T-cell (primary cell): ENCODE data around the gene SCUBE2. TPM values are rescaled to one million over a fixed set of nuclear protein-coding genes. Genes with fewer than 3 reads are reported as not detected.

ENCODE experiments used
- ATAC-seq, 4 experiments: fragments of 200-7000 bp in 3 of 4; fragments of 150-1000 bp in 1 of 4; cut with Tn5 transposase; replicated peaks in 1 of 4; 1 replicate in 3 of 4; 2 replicates in 1 of 4; pipeline ENCODE4 v1.10.0; 2021; ENCODE audit warnings: moderate library complexity in 3 of 4, mild to moderate bottlenecking in 2 of 4, moderate number of reproducible peaks in 1 of 4
- CTCF ChIA-PET, 2 donors: fragments of 300-600 bp; sonication (Branson Sonifier 250); formaldehyde crosslinking; loops; one replicate each; lab custom pipeline; 2022; ENCODE audit warnings: antibody characterized with exemption in 2 of 2; lab: Charles Lee
- POLR2A ChIA-PET, 2 donors: fragments of 300-600 bp; sonication (Branson Sonifier 250); formaldehyde crosslinking; loops; one replicate each; lab custom pipeline; 2022; ENCODE audit warnings: antibody characterized with exemption in 2 of 2; lab: Charles Lee
- DNase-seq, 35 experiments: peaks; one replicate each; pipeline versions ENCODE4 v3.0.0 to v3.0.0-alpha.2; 2013 to 2023
- H3K27ac ChIP-seq: one replicate; pipeline ENCODE4 v1.5.1; 2013; ENCODE audit warnings: low read length
- H3K27me3 ChIP-seq, 2 experiments: replicated peaks in 1 of 2; 1 replicate in 1 of 2; 2 replicates in 1 of 2; pipeline versions ENCODE4 v1.6.1 to v1.7.0; 2013; ENCODE audit warnings: low read length in 1 of 2, mixed read lengths in 1 of 2; ENCODE audit not compliant: control insufficient read depth in 2 of 2, insufficient read depth in 2 of 2; ENCODE audit errors: extremely low read depth in 1 of 2
- H3K36me3 ChIP-seq, 2 donors: 1 replicate in 1 of 2; 2 replicates in 1 of 2; pipeline versions ENCODE4 v1.6.1 to v1.7.0; 2013; ENCODE audit warnings: low read length in 1 of 2; ENCODE audit not compliant: control insufficient read depth in 2 of 2, insufficient read depth in 1 of 2; ENCODE audit errors: extremely low read depth in 1 of 2
- H3K4me1 ChIP-seq, 2 experiments: 1 replicate in 1 of 2; 2 replicates in 1 of 2; pipeline versions ENCODE4 v1.6.1 to v1.7.0; 2013; ENCODE audit warnings: low read length in 2 of 2, mixed read lengths in 1 of 2; ENCODE audit not compliant: insufficient read depth in 2 of 2, control insufficient read depth in 1 of 2; ENCODE audit errors: extremely low read depth in 1 of 2
- H3K4me3 ChIP-seq, 2 donors: 1 replicate in 1 of 2; 2 replicates in 1 of 2; pipeline versions ENCODE4 v1.5.1 to v1.7.0; 2013; ENCODE audit warnings: mild to moderate bottlenecking in 2 of 2, low read length in 1 of 2, moderate library complexity in 1 of 2; ENCODE audit not compliant: control insufficient read depth in 1 of 2; ENCODE audit errors: extremely low read depth in 1 of 2
- H3K9me3 ChIP-seq: 2 replicates; pipeline ENCODE4 v1.7.0; 2013
- H3K27ac Mint-ChIP-seq, 2 donors: one replicate each; pipeline ENCODE4 v1.8.0; 2020 to 2021; ENCODE audit warnings: mild to moderate bottlenecking in 2 of 2, mixed read lengths in 2 of 2
- H3K27me3 Mint-ChIP-seq, 2 donors: one replicate each; pipeline ENCODE4 v1.8.0; 2021 to 2022; ENCODE audit warnings: mixed read lengths in 2 of 2
- H3K36me3 Mint-ChIP-seq: one replicate; pipeline ENCODE4 v1.8.0; 2021; ENCODE audit warnings: mixed read lengths
- H3K4me1 Mint-ChIP-seq, 3 donors: one replicate each; pipeline ENCODE4 v1.8.0; 2020 to 2022; ENCODE audit warnings: mixed read lengths in 3 of 3, mild to moderate bottlenecking in 1 of 3
- H3K4me3 Mint-ChIP-seq, 3 donors: one replicate each; pipeline ENCODE4 v1.8.0; 2020 to 2022; ENCODE audit warnings: mild to moderate bottlenecking in 3 of 3, mixed read lengths in 3 of 3, moderate library complexity in 3 of 3
- H3K9me3 Mint-ChIP-seq, 3 donors: one replicate each; pipeline ENCODE4 v1.8.0; 2020 to 2022; ENCODE audit warnings: mixed read lengths in 3 of 3
- WGBS: methylation state at CpG from one replicate; pipeline ENCODE4 v1.1.5; 2013; ENCODE audit warnings: missing lambda C conversion rate; ENCODE audit not compliant: insufficient coverage; 5-methylcytosine and 5-hydroxymethylcytosine counted together
- total RNA-seq, 35 experiments: library from RNA in 6 of 35; stranded (reverse) in 6 of 35; fragments of 120-200 nt in 1 of 35; gene quantifications; one replicate each; pipeline versions ENCODE4 v1.2.1 to v1.2.4 and lab custom pipeline; 2013 to 2026

SCUBE2 gene
- total RNA-seq, 5 donors from 2014 or later (not counting 1 experiment from before 2014, with no cell fraction given) = 0.22 to 1.3 (median 0.77) TPM; not detected in 1

DNA sequence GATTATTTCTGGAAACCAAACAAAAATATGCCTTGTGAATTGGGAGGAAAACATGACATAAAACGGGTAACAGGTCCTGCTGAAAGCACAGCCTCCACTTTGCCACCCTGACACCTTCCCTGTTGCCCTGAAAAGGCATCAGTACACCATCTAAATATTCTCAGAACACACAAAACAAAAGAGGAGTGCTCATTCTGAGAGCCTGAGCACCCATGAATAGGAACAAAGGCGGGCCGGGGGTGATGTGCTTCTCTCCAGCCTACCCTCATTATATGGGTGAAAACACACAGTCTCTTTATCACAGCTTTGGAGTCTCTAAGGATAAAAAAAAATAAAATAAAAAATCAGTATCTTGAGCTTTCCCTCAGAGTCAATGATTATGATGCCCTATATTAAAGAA is 19.7 kb downstream of the SCUBE2 start:
- ChIA-PET POLR2A (no interaction called here), CTCF (no interaction called here)
- no peaks in the 10 kb centered on the region for H3K4me1 ChIP-seq
- H3K4me1 Mint-ChIP-seq = no peaks in the 10 kb centered on the region
- H3K27ac ChIP-seq = no peak overlapping the region
- no peaks in the 10 kb centered on the region for H3K36me3 Mint-ChIP-seq
- WGBS = no CpG with 5 or more reads among the region's 3 CpGs
- H3K27ac Mint-ChIP-seq = no peak overlapping the region
- ATAC-seq = no peak
- no peak for DNase-seq
- H3K27me3 ChIP-seq = peaks cover 0 to 37% of the 10 kb centered on the region in 2 experiments
- no peaks in the 10 kb centered on the region for H3K9me3 Mint-ChIP-seq
- H3K36me3 ChIP-seq = no peaks in the 10 kb centered on the region
- no peaks in the 10 kb centered on the region for H3K9me3 ChIP-seq
- peaks cover 3 to 27% of the 10 kb centered on the region in 2 donors for H3K27me3 Mint-ChIP-seq
- no peak overlapping the region for H3K4me3 ChIP-seq
- no peak overlapping the region for H3K4me3 Mint-ChIP-seq

- no peaks in the 10 kb centered on the region for H3K36me3 ChIP-seq
- no peak overlapping the region for H3K27ac Mint-ChIP-seq
- H3K27me3 ChIP-seq = peaks cover 0 to 36% of the 10 kb centered on the region in 2 experiments
- ATAC-seq (no peak), DNase-seq (no peak)
- no peaks in the 10 kb centered on the region for H3K9me3 Mint-ChIP-seq
- H3K27me3 Mint-ChIP-seq = peaks cover 3 to 26% of the 10 kb centered on the region in 2 donors
- no peaks in the 10 kb centered on the region for H3K4me1 Mint-ChIP-seq
- 81% methylated on average over 8 of the region's 9 CpGs for WGBS
- H3K4me3 ChIP-seq = no peak overlapping the region
- ChIA-PET POLR2A (no interaction called here), CTCF (no interaction called here)
- H3K36me3 Mint-ChIP-seq = no peaks in the 10 kb centered on the region
- H3K27ac ChIP-seq = no peak overlapping the region
- no peak overlapping the region for H3K4me3 Mint-ChIP-seq
- H3K9me3 ChIP-seq = no peaks in the 10 kb centered on the region
- H3K4me1 ChIP-seq = no peaks in the 10 kb centered on the region
These were observed 20.5 kb downstream of the SCUBE2 start for GRCh38 chr11:9070749-9071491.

GRCh38 chr11:9069862-9070470 is 21.4 kb downstream of the SCUBE2 start:
- no peak overlapping the region for H3K4me3 Mint-ChIP-seq
- DNase-seq (no peak), ATAC-seq (no peak)
- Histone ChIP-seq H3K4me1 (no peaks in the 10 kb centered on the region), H3K27me3 (peaks cover 0 to 33% of the 10 kb centered on the region in 2 experiments), H3K27ac (no peak overlapping the region), H3K9me3 (no peaks in the 10 kb centered on the region), H3K36me3 (no peaks in the 10 kb centered on the region), H3K4me3 (no peak overlapping the region)
- POLR2A ChIA-PET = no interaction called here
- CTCF ChIA-PET = no interaction called here
- no peak overlapping the region for H3K27ac Mint-ChIP-seq
- peaks cover 0 to 19% of the 10 kb centered on the region in 2 donors for H3K27me3 Mint-ChIP-seq
- 30% methylated on average over 1 of the region's 7 CpGs for WGBS
- H3K4me1 Mint-ChIP-seq = no peaks in the 10 kb centered on the region
- no peaks in the 10 kb centered on the region for H3K9me3 Mint-ChIP-seq
- no peaks in the 10 kb centered on the region for H3K36me3 Mint-ChIP-seq

DNA sequence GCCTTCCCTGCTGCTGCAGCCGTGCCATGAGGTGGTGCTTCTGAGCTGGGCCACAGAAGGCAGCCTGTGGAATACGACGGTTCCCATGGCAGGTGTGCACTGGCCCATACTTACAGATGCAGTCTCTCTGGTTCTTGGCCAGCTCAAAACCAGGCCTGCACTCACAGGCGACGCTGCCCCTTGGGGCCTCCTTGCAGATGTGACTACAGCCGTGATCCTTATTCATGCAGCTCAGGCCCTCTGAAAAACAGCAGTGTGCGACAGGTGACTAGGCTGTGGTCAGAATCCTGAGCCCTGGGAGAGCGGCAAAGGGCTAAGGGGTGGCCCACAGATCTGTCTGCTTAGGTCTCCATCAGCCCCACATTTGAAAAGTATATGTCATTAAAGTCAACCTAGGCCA is 22.1 kb downstream of the SCUBE2 start:
- Histone ChIP-seq H3K9me3 (no peaks in the 10 kb centered on the region), H3K27me3 (peaks cover 0 to 27% of the 10 kb centered on the region in 2 experiments), H3K4me3 (no peak overlapping the region), H3K4me1 (no peaks in the 10 kb centered on the region), H3K27ac (no peak overlapping the region), H3K36me3 (no peaks in the 10 kb centered on the region)
- CTCF ChIA-PET = no interaction called here
- peaks cover 0 to 13% of the 10 kb centered on the region in 2 donors for H3K27me3 Mint-ChIP-seq
- 92% methylated on average over 8 of the region's 8 CpGs for WGBS
- H3K4me1 Mint-ChIP-seq = no peaks in the 10 kb centered on the region
- H3K36me3 Mint-ChIP-seq = no peaks in the 10 kb centered on the region
- H3K27ac Mint-ChIP-seq = no peak overlapping the region
- no peak overlapping the region for H3K4me3 Mint-ChIP-seq
- POLR2A ChIA-PET = no interaction called here
- ATAC-seq = no peak
- DNase-seq = no peak
- H3K9me3 Mint-ChIP-seq = no peaks in the 10 kb centered on the region

DNA sequence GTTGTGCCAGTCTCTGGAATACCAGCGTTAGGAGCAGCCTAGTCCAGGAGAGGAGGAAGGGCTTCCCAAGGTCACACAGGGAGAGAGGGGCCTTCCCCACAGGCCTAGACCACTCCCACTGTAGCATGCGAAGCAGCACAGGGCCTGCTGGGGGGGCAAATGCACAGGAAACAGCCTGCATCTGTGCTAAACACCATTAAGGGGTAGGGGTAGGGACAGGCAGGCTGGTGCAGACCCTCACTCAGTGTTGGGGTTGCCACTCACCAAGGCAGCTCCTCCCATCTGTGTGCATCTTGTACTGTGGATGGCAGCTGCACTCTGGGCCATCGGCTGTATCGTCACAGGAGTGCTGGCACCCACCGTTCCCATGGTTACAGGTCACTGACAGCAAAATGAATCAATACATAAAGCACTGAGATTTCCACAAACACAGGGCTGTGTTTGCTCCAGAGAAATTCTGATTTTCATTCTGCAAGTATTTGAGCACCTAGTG is 24.9 kb downstream of the SCUBE2 start:
- Histone ChIP-seq H3K4me3 (no peak overlapping the region), H3K36me3 (no peaks in the 10 kb centered on the region), H3K27ac (no peak overlapping the region), H3K9me3 (no peaks in the 10 kb centered on the region), H3K27me3 (peaks cover 0 to 16% of the 10 kb centered on the region in 2 experiments), H3K4me1 (no peaks in the 10 kb centered on the region)
- Mint-ChIP-seq H3K4me3 (no peak overlapping the region), H3K27me3 (peaks cover 0 to 4% of the 10 kb centered on the region in 2 donors), H3K4me1 (no peaks in the 10 kb centered on the region), H3K36me3 (no peaks in the 10 kb centered on the region), H3K27ac (no peak overlapping the region), H3K9me3 (no peaks in the 10 kb centered on the region)
- ATAC-seq (no peak), DNase-seq (no peak)
- 96% methylated on average over 3 of the region's 5 CpGs for WGBS
- ChIA-PET CTCF (no interaction called here), POLR2A (no interaction called here)

GRCh38 chr11:9065607-9066432 is 25.6 kb downstream of the SCUBE2 start:
- Histone ChIP-seq H3K27ac (no peak overlapping the region), H3K36me3 (no peaks in the 10 kb centered on the region), H3K4me3 (no peak overlapping the region), H3K4me1 (no peaks in the 10 kb centered on the region), H3K27me3 (peaks cover 0 to 14% of the 10 kb centered on the region in 2 experiments), H3K9me3 (no peaks in the 10 kb centered on the region)
- POLR2A ChIA-PET = no interaction called here
- Mint-ChIP-seq H3K9me3 (no peaks in the 10 kb centered on the region), H3K27me3 (peaks cover 0 to 4% of the 10 kb centered on the region in 2 donors), H3K27ac (no peak overlapping the region), H3K36me3 (no peaks in the 10 kb centered on the region), H3K4me1 (peaks cover 0 to 1% (median 0%) of the 10 kb centered on the region in 3 donors), H3K4me3 (no peak overlapping the region)
- DNase-seq (no peak), ATAC-seq (no peak)
- CTCF ChIA-PET = no interaction called here
- 86% methylated on average over 7 of the region's 15 CpGs for whole genome bisulfite sequencing
